ENCODE measurements around the gene MXRA7.
"Not testable (repeated sequence)": the region's sequence is repeated elsewhere in the genome, so short reads cannot be mapped to it uniquely, and the experiment has no call there.

The MXRA7 gene

GRCh38 chr17:76716146-76716838 is 5.5 kb upstream of the MXRA7 start:
- H3K36me3 ChIP-seq (ENCODE audit: control insufficient read depth in 5 of 5, insufficient read depth in 5 of 5, low read length in 5 of 5), result peaks cover 8 to 78% (median 72%) of the 10 kb centered on the region in 5 donors
- H3K27me3 ChIP-seq (ENCODE audit: control insufficient read depth in 5 of 5, insufficient read depth in 4 of 5, low read length in 5 of 5), result no peaks in the 10 kb centered on the region
- H3K27ac ChIP-seq (ENCODE audit: low read depth, low read length), result peak overlapping the region; percentile 96
- no peaks in the 10 kb centered on the region for H3K9me3 ChIP-seq (ENCODE audit: control insufficient read depth in 5 of 5, low read length in 5 of 5)
- H3K9ac ChIP-seq (ENCODE audit: low read length in 5 of 5), result peak overlapping the region in 4 of 5 donors; percentile 11 to 75 (median 44)
- peaks cover 3 to 33% (median 28%) of the 10 kb centered on the region in 5 donors for H3K4me1 ChIP-seq (ENCODE audit: control insufficient read depth in 5 of 5, insufficient read depth in 5 of 5, low read length in 5 of 5)
- no peak overlapping the region for H3K4me3 ChIP-seq (ENCODE audit: low read depth in 1 of 5, low read length in 5 of 5)

GRCh38 chr17:76715496-76715830 is 4.7 kb upstream of the MXRA7 start:
- Histone ChIP-seq H3K9ac (ENCODE audit: low read length in 5 of 5) (peak overlapping the region in 1 of 5 donors; percentile 28), H3K36me3 (ENCODE audit: control insufficient read depth in 5 of 5, insufficient read depth in 5 of 5, low read length in 5 of 5) (peaks cover 6 to 69% (median 63%) of the 10 kb centered on the region in 5 donors), H3K27me3 (ENCODE audit: control insufficient read depth in 5 of 5, insufficient read depth in 4 of 5, low read length in 5 of 5) (no peaks in the 10 kb centered on the region), H3K27ac (ENCODE audit: low read depth, low read length) (peak overlapping the region; percentile 96), H3K9me3 (ENCODE audit: control insufficient read depth in 5 of 5, low read length in 5 of 5) (no peaks in the 10 kb centered on the region), H3K4me1 (ENCODE audit: control insufficient read depth in 5 of 5, insufficient read depth in 5 of 5, low read length in 5 of 5) (peaks cover 4 to 37% (median 32%) of the 10 kb centered on the region in 5 donors), H3K4me3 (ENCODE audit: low read depth in 1 of 5, low read length in 5 of 5) (no peak overlapping the region)

GRCh38 chr17:76714822-76715495 is 4.2 kb upstream of the MXRA7 start:
- H3K4me3 ChIP-seq (ENCODE audit: low read depth in 1 of 5, low read length in 5 of 5), result no peak overlapping the region
- no peaks in the 10 kb centered on the region for H3K9me3 ChIP-seq (ENCODE audit: control insufficient read depth in 5 of 5, low read length in 5 of 5)
- H3K27me3 ChIP-seq (ENCODE audit: control insufficient read depth in 5 of 5, insufficient read depth in 4 of 5, low read length in 5 of 5), result no peaks in the 10 kb centered on the region
- peak overlapping the region; percentile 96 for H3K27ac ChIP-seq (ENCODE audit: low read depth, low read length)
- peaks cover 4 to 40% (median 35%) of the 10 kb centered on the region in 5 donors for H3K4me1 ChIP-seq (ENCODE audit: control insufficient read depth in 5 of 5, insufficient read depth in 5 of 5, low read length in 5 of 5)
- H3K9ac ChIP-seq (ENCODE audit: low read length in 5 of 5), result peak overlapping the region in 2 of 5 donors; percentile 25 to 28
- H3K36me3 ChIP-seq (ENCODE audit: control insufficient read depth in 5 of 5, insufficient read depth in 5 of 5, low read length in 5 of 5), result peaks cover 4 to 64% (median 58%) of the 10 kb centered on the region in 5 donors

- no peaks in the 10 kb centered on the region for H3K9me3 ChIP-seq (ENCODE audit: control insufficient read depth in 5 of 5, low read length in 5 of 5)
- no peaks in the 10 kb centered on the region for H3K27me3 ChIP-seq (ENCODE audit: control insufficient read depth in 5 of 5, insufficient read depth in 4 of 5, low read length in 5 of 5)
- peaks cover 4 to 58% (median 52%) of the 10 kb centered on the region in 5 donors for H3K36me3 ChIP-seq (ENCODE audit: control insufficient read depth in 5 of 5, insufficient read depth in 5 of 5, low read length in 5 of 5)
- H3K27ac ChIP-seq (ENCODE audit: low read depth, low read length), result no peak overlapping the region
- H3K4me3 ChIP-seq (ENCODE audit: low read depth in 1 of 5, low read length in 5 of 5), result no peak overlapping the region
- H3K4me1 ChIP-seq (ENCODE audit: control insufficient read depth in 5 of 5, insufficient read depth in 5 of 5, low read length in 5 of 5), result peaks cover 4 to 47% (median 41%) of the 10 kb centered on the region in 5 donors
- peak overlapping the region in 1 of 5 donors; percentile 25 for H3K9ac ChIP-seq (ENCODE audit: low read length in 5 of 5)
Measured at GRCh38 chr17:76714336-76714735, 3.6 kb upstream of the MXRA7 start.

- H3K27me3 ChIP-seq (ENCODE audit: control insufficient read depth in 5 of 5, insufficient read depth in 4 of 5, low read length in 5 of 5), result no peaks in the 10 kb centered on the region
- no peak overlapping the region for H3K27ac ChIP-seq (ENCODE audit: low read depth, low read length)
- H3K36me3 ChIP-seq (ENCODE audit: control insufficient read depth in 5 of 5, insufficient read depth in 5 of 5, low read length in 5 of 5), result peaks cover under 1 to 52% (median 46%) of the 10 kb centered on the region in 5 donors
- peaks cover 6 to 52% (median 47%) of the 10 kb centered on the region in 5 donors for H3K4me1 ChIP-seq (ENCODE audit: control insufficient read depth in 5 of 5, insufficient read depth in 5 of 5, low read length in 5 of 5)
- no peaks in the 10 kb centered on the region for H3K9me3 ChIP-seq (ENCODE audit: control insufficient read depth in 5 of 5, low read length in 5 of 5)
- H3K4me3 ChIP-seq (ENCODE audit: low read depth in 1 of 5, low read length in 5 of 5), result no peak overlapping the region
- no peak overlapping the region for H3K9ac ChIP-seq (ENCODE audit: low read length in 5 of 5)
Measured at GRCh38 chr17:76713765-76714164, 3.0 kb upstream of the MXRA7 start.

- H3K36me3 ChIP-seq (ENCODE audit: control insufficient read depth in 5 of 5, insufficient read depth in 5 of 5, low read length in 5 of 5), result peaks cover 0 to 38% (median 34%) of the 10 kb centered on the region in 5 donors
- not testable (repeated sequence) for H3K27ac ChIP-seq (ENCODE audit: low read depth, low read length); H3K4me3 ChIP-seq (ENCODE audit: low read depth in 1 of 5, low read length in 5 of 5); H3K27me3 ChIP-seq (ENCODE audit: control insufficient read depth in 5 of 5, insufficient read depth in 4 of 5, low read length in 5 of 5); H3K9me3 ChIP-seq (ENCODE audit: control insufficient read depth in 5 of 5, low read length in 5 of 5); H3K9ac ChIP-seq (ENCODE audit: low read length in 5 of 5)
- H3K4me1 ChIP-seq (ENCODE audit: control insufficient read depth in 5 of 5, insufficient read depth in 5 of 5, low read length in 5 of 5), result peaks cover 14 to 65% (median 60%) of the 10 kb centered on the region in 5 donors
Measured at GRCh38 chr17:76712321-76712720, 1.6 kb upstream of the MXRA7 start.

- Histone ChIP-seq H3K27ac (ENCODE audit: low read depth, low read length) (peak overlapping the region; percentile 95), H3K4me3 (ENCODE audit: low read depth in 1 of 5, low read length in 5 of 5) (peak overlapping the region; percentile 70 to 77 (median 73)), H3K9ac (ENCODE audit: low read length in 5 of 5) (peak overlapping the region; percentile 63 to 82 (median 67)), H3K36me3 (ENCODE audit: control insufficient read depth in 5 of 5, insufficient read depth in 5 of 5, low read length in 5 of 5) (peaks cover 0 to 18% (median 15%) of the 10 kb centered on the region in 5 donors), H3K4me1 (ENCODE audit: control insufficient read depth in 5 of 5, insufficient read depth in 5 of 5, low read length in 5 of 5) (peaks cover 14 to 48% (median 47%) of the 10 kb centered on the region in 5 donors)
- not testable (repeated sequence) for H3K9me3 ChIP-seq (ENCODE audit: control insufficient read depth in 5 of 5, low read length in 5 of 5); H3K27me3 ChIP-seq (ENCODE audit: control insufficient read depth in 5 of 5, insufficient read depth in 4 of 5, low read length in 5 of 5)
Measured at GRCh38 chr17:76709951-76710862, 558 bp downstream of the MXRA7 start.

- Histone ChIP-seq H3K9ac (ENCODE audit: low read length in 5 of 5) (peak overlapping the region; percentile 63 to 82 (median 67)), H3K36me3 (ENCODE audit: control insufficient read depth in 5 of 5, insufficient read depth in 5 of 5, low read length in 5 of 5) (peaks cover 0 to 15% (median 13%) of the 10 kb centered on the region in 5 donors), H3K27me3 (ENCODE audit: control insufficient read depth in 5 of 5, insufficient read depth in 4 of 5, low read length in 5 of 5) (no peaks in the 10 kb centered on the region), H3K4me1 (ENCODE audit: control insufficient read depth in 5 of 5, insufficient read depth in 5 of 5, low read length in 5 of 5) (peaks cover 14 to 45% (median 41%) of the 10 kb centered on the region in 5 donors), H3K9me3 (ENCODE audit: control insufficient read depth in 5 of 5, low read length in 5 of 5) (no peaks in the 10 kb centered on the region), H3K27ac (ENCODE audit: low read depth, low read length) (peak overlapping the region; percentile 95), H3K4me3 (ENCODE audit: low read depth in 1 of 5, low read length in 5 of 5) (peak overlapping the region; percentile 70 to 77 (median 73))
Measured at GRCh38 chr17:76709077-76709950, 1.5 kb downstream of the MXRA7 start.

All from subcutaneous abdominal adipose tissue (tissue), 5 donors.